SK-N-MC (cell line): ENCODE measurements around the gene RNASE8.

Experiments used
- EZH2 ChIP-seq: fragments of 200-600 bp; sonication (generic); IDR thresholded peaks from one replicate; pipeline ENCODE4 v1.6.1; 2017; ENCODE audit warnings: antibody characterized with exemption
- FOXP2 ChIP-seq: optimal IDR thresholded peaks from 2 replicates; pipeline ENCODE3; 2011; ENCODE audit warnings: mild to moderate bottlenecking, moderate library complexity; ENCODE audit not compliant: insufficient read depth; ENCODE audit errors: extremely low read length, control extremely low read depth
- POLR2AphosphoS5 ChIP-seq: IDR thresholded peaks from 2 replicates; pipeline ENCODE4 v1.6.1; 2012; ENCODE audit warnings: mild to moderate bottlenecking, low read depth, low read length, borderline replicate concordance

DNA sequence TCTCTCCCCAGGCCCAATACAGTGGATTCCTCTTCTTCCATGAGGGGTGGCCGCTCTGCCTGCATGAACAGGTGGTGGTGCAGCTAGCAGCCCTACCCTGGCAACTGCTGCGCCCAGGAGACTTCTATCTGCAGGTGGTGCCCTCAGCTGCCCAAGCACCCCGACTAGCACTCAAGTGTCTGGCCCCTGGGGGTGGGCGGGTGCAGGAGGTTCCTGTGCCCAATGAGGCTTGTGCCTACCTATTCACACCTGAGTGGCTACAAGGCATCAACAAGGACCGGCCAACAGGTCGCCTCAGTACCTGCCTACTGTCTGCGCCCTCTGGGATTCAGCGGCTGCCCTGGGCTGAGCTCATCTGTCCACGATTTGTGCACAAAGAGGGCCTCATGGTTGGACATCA, 16.3 kb downstream of the RNASE8 start:
- TF ChIP-seq POLR2AphosphoS5 (no peak), EZH2 (no peak), FOXP2 (no peak)
